Epithelial cell of proximal tubule (primary cell): ENCODE data around the gene MEF2C. TPM values are rescaled to one million over a fixed set of nuclear protein-coding genes. Genes with fewer than 3 reads are reported as not detected.
A peak's percentile ranks its signal among the peaks of the same experiment; 100 is the strongest.

Experiments used
- DNase-seq: peaks from one replicate; pipeline ENCODE4 v3.0.0-alpha.2; 2011; ENCODE audit warnings: low read depth
- H3K4me3 ChIP-seq: 2 replicates; pipeline ENCODE4 v1.5.1; 2011; ENCODE audit warnings: low read depth, mild to moderate bottlenecking, low read length
- total RNA-seq: library from RNA; depleted of rRNA; stranded (reverse); fragments of >200 nt; gene quantifications from 2 replicates; pipeline ENCODE4 v1.2.3, GENCODE V29; 2015
- TF ChIP-seq, protein P1 (sequence below): conservative IDR thresholded peaks from 2 replicates; pipeline ENCODE4 v1.5.1; 2012; ENCODE audit warnings: low read depth, mild to moderate bottlenecking, low read length

The MEF2C gene
- total RNA-seq, 1 donor from 2014 or later = 6.3 TPM

- DNase-seq = no peak
- H3K4me3 ChIP-seq = no peak overlapping the region
- TF ChIP-seq, protein P1, sequence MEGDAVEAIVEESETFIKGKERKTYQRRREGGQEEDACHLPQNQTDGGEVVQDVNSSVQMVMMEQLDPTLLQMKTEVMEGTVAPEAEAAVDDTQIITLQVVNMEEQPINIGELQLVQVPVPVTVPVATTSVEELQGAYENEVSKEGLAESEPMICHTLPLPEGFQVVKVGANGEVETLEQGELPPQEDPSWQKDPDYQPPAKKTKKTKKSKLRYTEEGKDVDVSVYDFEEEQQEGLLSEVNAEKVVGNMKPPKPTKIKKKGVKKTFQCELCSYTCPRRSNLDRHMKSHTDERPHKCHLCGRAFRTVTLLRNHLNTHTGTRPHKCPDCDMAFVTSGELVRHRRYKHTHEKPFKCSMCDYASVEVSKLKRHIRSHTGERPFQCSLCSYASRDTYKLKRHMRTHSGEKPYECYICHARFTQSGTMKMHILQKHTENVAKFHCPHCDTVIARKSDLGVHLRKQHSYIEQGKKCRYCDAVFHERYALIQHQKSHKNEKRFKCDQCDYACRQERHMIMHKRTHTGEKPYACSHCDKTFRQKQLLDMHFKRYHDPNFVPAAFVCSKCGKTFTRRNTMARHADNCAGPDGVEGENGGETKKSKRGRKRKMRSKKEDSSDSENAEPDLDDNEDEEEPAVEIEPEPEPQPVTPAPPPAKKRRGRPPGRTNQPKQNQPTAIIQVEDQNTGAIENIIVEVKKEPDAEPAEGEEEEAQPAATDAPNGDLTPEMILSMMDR = no peak
Observed at GRCh38 chr5:88682881-88683361, 200.1 kb downstream of the MEF2C start.

- TF ChIP-seq, protein P1 = no peak
- H3K4me3 ChIP-seq = no peak overlapping the region
- no peak for DNase-seq
Observed at GRCh38 chr5:88682131-88682530, 200.9 kb downstream of the MEF2C start.

GRCh38 chr5:88681211-88681803, 201.7 kb downstream of the MEF2C start:
- TF ChIP-seq, protein P1 = no peak
- H3K4me3 ChIP-seq = no peak overlapping the region
- no peak for DNase-seq

GRCh38 chr5:88680253-88681132, 202.5 kb downstream of the MEF2C start:
- no peak for DNase-seq
- TF ChIP-seq, protein P1 = peak; percentile 87

DNA sequence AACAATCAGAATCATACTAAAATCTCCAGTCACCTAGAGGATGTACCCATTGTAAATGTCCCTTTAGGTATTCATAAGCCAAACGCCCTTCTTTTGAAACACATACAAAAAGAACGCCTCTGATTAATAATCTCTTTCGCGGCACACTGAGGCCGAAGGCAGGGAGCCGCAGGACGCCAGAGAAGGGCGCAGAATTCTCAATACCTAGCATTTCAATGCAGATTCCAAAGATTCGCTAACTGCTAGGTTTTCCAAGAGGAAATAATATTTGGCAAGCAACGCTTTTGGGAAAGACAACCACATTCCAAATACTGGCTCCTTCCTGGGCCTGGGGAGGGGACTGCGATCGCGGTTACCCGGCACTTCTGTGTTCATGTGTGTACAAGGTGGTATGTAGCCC, 203.3 kb downstream of the MEF2C start:
- TF ChIP-seq, protein P1 = no peak
- DNase-seq = no peak
- H3K4me3 ChIP-seq = no peak overlapping the region

More at GRCh38 chr5:88680253-88681132, 202.5 kb downstream of the MEF2C start:
- H3K4me3 ChIP-seq = peak overlapping the region; percentile 36

- DNase-seq = no peak
- H3K4me3 ChIP-seq = no peak overlapping the region
- TF ChIP-seq, protein P1 = no peak
Observed at GRCh38 chr5:88678770-88679381, 204.1 kb downstream of the MEF2C start.
